Bronchial epithelial cell (primary cell): ENCODE results near the gene EML4. TPM values are rescaled to one million over a fixed set of nuclear protein-coding genes. Genes with fewer than 3 reads are reported as not detected.

ENCODE experiments used
- DNase-seq: peaks from one replicate; pipeline ENCODE4 v3.0.0-alpha.2; 2010; ENCODE audit warnings: low read depth
- FAIRE-seq: peaks from 2 replicates; lab custom pipeline; 2011; peaks lifted over from hg19 to GRCh38; lab: Jason Lieb, UNC
- H3K27me3 ChIP-seq: 2 replicates; pipeline ENCODE4 v1.5.1; 2011; ENCODE audit warnings: low read length; ENCODE audit not compliant: control insufficient read depth, insufficient read depth
- H3K36me3 ChIP-seq: 2 replicates; pipeline ENCODE4 v1.5.1; 2011; ENCODE audit warnings: low read length; ENCODE audit not compliant: control insufficient read depth, insufficient read depth
- H3K4me3 ChIP-seq: 2 replicates; pipeline ENCODE4 v1.5.1; 2011; ENCODE audit warnings: mild to moderate bottlenecking, low read depth, low read length, control low read depth
- CTCF ChIP-seq: IDR thresholded peaks from 2 replicates; pipeline ENCODE4 v1.5.1; 2011; ENCODE audit warnings: mild to moderate bottlenecking, moderate library complexity, low read length, control low read depth, inconsistent platforms; ENCODE audit not compliant: insufficient read depth, severe bottlenecking
- total RNA-seq: library from RNA; depleted of rRNA; stranded (reverse); fragments of >200 nt; gene quantifications from 2 replicates; pipeline ENCODE4 v1.2.1, GENCODE V29; 2014

The EML4 gene
- total RNA-seq, 1 donor from 2014 or later, result 26.3 TPM

GRCh38 chr2:42218712-42219111 lies 49.6 kb downstream of the EML4 start:
- no peak for TF ChIP-seq CTCF
- Histone ChIP-seq H3K4me3 (no peak overlapping the region), H3K36me3 (no peaks in the 10 kb centered on the region), H3K27me3 (no peaks in the 10 kb centered on the region)
- DNase-seq (no peak), FAIRE-seq (no peak)

- Histone ChIP-seq H3K27me3 (no peaks in the 10 kb centered on the region), H3K4me3 (no peak overlapping the region), H3K36me3 (no peaks in the 10 kb centered on the region)
- FAIRE-seq (no peak), DNase-seq (no peak)
- TF ChIP-seq CTCF, result no peak
Observed at GRCh38 chr2:42219160-42219559, 50.0 kb downstream of the EML4 start.

GRCh38 chr2:42220566-42220965 lies 51.4 kb downstream of the EML4 start:
- no peak for TF ChIP-seq CTCF
- no peak for FAIRE-seq
- no peaks in the 10 kb centered on the region for H3K36me3 ChIP-seq
- H3K4me3 ChIP-seq, result no peak overlapping the region
- no peak for DNase-seq
- no peaks in the 10 kb centered on the region for H3K27me3 ChIP-seq

- Histone ChIP-seq H3K36me3 (no peaks in the 10 kb centered on the region), H3K4me3 (no peak overlapping the region), H3K27me3 (no peaks in the 10 kb centered on the region)
- DNase-seq (no peak), FAIRE-seq (no peak)
- TF ChIP-seq CTCF, result no peak
Observed at GRCh38 chr2:42223067-42223854, 54.1 kb downstream of the EML4 start.

- FAIRE-seq (no peak), DNase-seq (no peak)
- Histone ChIP-seq H3K36me3 (no peaks in the 10 kb centered on the region), H3K4me3 (no peak overlapping the region), H3K27me3 (no peaks in the 10 kb centered on the region)
- no peak for TF ChIP-seq CTCF
Observed at GRCh38 chr2:42223855-42224268, 54.7 kb downstream of the EML4 start.

GRCh38 chr2:42224422-42225067 lies 55.4 kb downstream of the EML4 start:
- Histone ChIP-seq H3K27me3 (no peaks in the 10 kb centered on the region), H3K4me3 (no peak overlapping the region), H3K36me3 (no peaks in the 10 kb centered on the region)
- DNase-seq (no peak), FAIRE-seq (no peak)
- no peak for TF ChIP-seq CTCF
